HEK293T (cell line): ENCODE results near the gene ADGRF5.

Source experiments
- CTCF ChIA-PET: fragments of 350-600 bp; formaldehyde crosslinking; extraction: SDS; loops from one replicate; lab custom pipeline; 2021; ENCODE audit warnings: antibody characterized with exemption, inconsistent platforms; lab: Yijun Ruan, JAX
- POLR2A ChIA-PET: fragments of 350-600 bp; formaldehyde crosslinking; extraction: SDS; loops from one replicate; lab custom pipeline; 2020; ENCODE audit warnings: antibody characterized with exemption, inconsistent platforms; lab: Yijun Ruan, JAX
- DNase-seq: peaks from one replicate; pipeline ENCODE4 v3.0.0; 2012; ENCODE audit warnings: mixed read lengths; ENCODE audit errors: extremely low spot score
- ARNT ChIP-seq: fragments of 450-650 bp; IDR thresholded peaks from 2 replicates; pipeline ENCODE4 v1.6.1; 2017; ENCODE audit warnings: mild to moderate bottlenecking
- BHLHE40 ChIP-seq: fragments of 450-650 bp; IDR thresholded peaks from 2 replicates; pipeline ENCODE4 v1.6.1; 2016; ENCODE audit warnings: mild to moderate bottlenecking, moderate library complexity, borderline replicate concordance
- CTBP1 ChIP-seq: fragments of 450-650 bp; IDR thresholded peaks from 2 replicates; pipeline ENCODE4 v1.6.1; 2016; ENCODE audit warnings: borderline replicate concordance
- ELF4 ChIP-seq: fragments of 450-650 bp; IDR thresholded peaks from 2 replicates; pipeline ENCODE4 v1.6.1; 2017; ENCODE audit warnings: antibody characterized with exemption
- FOXA1 ChIP-seq: fragments of 450-650 bp; IDR thresholded peaks from 2 replicates; pipeline ENCODE4 v1.6.1; 2016; ENCODE audit warnings: mild to moderate bottlenecking
- FOXK2 ChIP-seq: fragments of 450-650 bp; IDR thresholded peaks from 2 replicates; pipeline ENCODE4 v1.6.1; 2016; ENCODE audit warnings: mild to moderate bottlenecking
- FOXM1 ChIP-seq: fragments of 450-650 bp; IDR thresholded peaks from 2 replicates; pipeline ENCODE4 v1.6.1; 2017; ENCODE audit warnings: mild to moderate bottlenecking, borderline replicate concordance
- HDGF ChIP-seq: fragments of 450-650 bp; IDR thresholded peaks from 2 replicates; pipeline ENCODE4 v1.6.1; 2017; ENCODE audit warnings: antibody characterized with exemption, borderline replicate concordance
- L3MBTL2 ChIP-seq: fragments of 450-650 bp; conservative IDR thresholded peaks from 2 replicates; pipeline ENCODE4 v1.6.1; 2016; ENCODE audit warnings: mild to moderate bottlenecking
- LEF1 ChIP-seq: fragments of 450-650 bp; IDR thresholded peaks from 2 replicates; pipeline ENCODE4 v1.6.1; 2017; ENCODE audit warnings: mild to moderate bottlenecking, borderline replicate concordance
- NFRKB ChIP-seq: fragments of 450-650 bp; IDR thresholded peaks from 2 replicates; pipeline ENCODE4 v1.6.1; 2016; ENCODE audit warnings: mild to moderate bottlenecking, moderate library complexity
- PKNOX1 ChIP-seq: fragments of 450-650 bp; IDR thresholded peaks from 2 replicates; pipeline ENCODE4 v1.6.1; 2016
- SP1 ChIP-seq: fragments of 450-650 bp; IDR thresholded peaks from 2 replicates; pipeline ENCODE4 v1.6.1; 2017
- SUZ12 ChIP-seq: fragments of 450-650 bp; IDR thresholded peaks from 2 replicates; pipeline ENCODE4 v1.6.1; 2016; ENCODE audit warnings: mild to moderate bottlenecking
- TARDBP ChIP-seq: fragments of 450-650 bp; IDR thresholded peaks from 2 replicates; pipeline ENCODE4 v1.6.1; 2016
- ZNF384 ChIP-seq: fragments of 450-650 bp; IDR thresholded peaks from 2 replicates; pipeline ENCODE4 v1.6.1; 2016

ADGRF5 gene

GRCh38 chr6:46893648-46894047, 28.1 kb downstream of the ADGRF5 start:
- POLR2A ChIA-PET, result no interaction called here
- TF ChIP-seq ARNT, result no peak
- no peak for TF ChIP-seq TARDBP
- TF ChIP-seq PKNOX1, result peak; percentile 27; the same call in 1 of the 2 replicates
- TF ChIP-seq CTBP1, result no peak
- TF ChIP-seq FOXM1, result no peak
- no peak for TF ChIP-seq ZNF384
- no peak for TF ChIP-seq SP1
- CTCF ChIA-PET, result no interaction called here
- DNase-seq, result no peak

GRCh38 chr6:46891252-46891795, 30.4 kb downstream of the ADGRF5 start:
- DNase-seq, result no peak
- TF ChIP-seq ARNT (no peak), ELF4 (no peak), PKNOX1 (no peak)
- ChIA-PET POLR2A (no interaction called here), CTCF (no interaction called here)

GRCh38 chr6:46888578-46888977, 33.2 kb downstream of the ADGRF5 start:
- CTCF ChIA-PET, result no interaction called here
- DNase-seq, result no peak
- TF ChIP-seq CTBP1, result no peak
- TF ChIP-seq L3MBTL2, result no peak
- no peak for TF ChIP-seq ELF4
- no peak for TF ChIP-seq FOXK2
- TF ChIP-seq BHLHE40, result no peak
- no peak for TF ChIP-seq NFRKB
- no peak for TF ChIP-seq SUZ12
- TF ChIP-seq FOXM1, result no peak
- TF ChIP-seq TARDBP, result no peak
- POLR2A ChIA-PET, result no interaction called here

GRCh38 chr6:46888031-46888430, 33.7 kb downstream of the ADGRF5 start:
- CTCF ChIA-PET, result no interaction called here

GRCh38 chr6:46882645-46883044, 39.1 kb downstream of the ADGRF5 start:
- TF ChIP-seq FOXA1 (no peak), SP1 (no peak), PKNOX1 (peak; percentile 77; the same call in 1 of the 2 replicates)
- DNase-seq, result no peak
- CTCF ChIA-PET, result no interaction called here
- POLR2A ChIA-PET, result interaction anchor here (0.7 kb wide), 1 partner anchor 18 kb away, joined by 3 read pairs; no protein-coding TSS in a partner anchor

More at GRCh38 chr6:46888031-46888430, 33.7 kb downstream of the ADGRF5 start:
- DNase-seq, result no peak
- TF ChIP-seq NFRKB (no peak), FOXK2 (no peak), FOXA1 (no peak), TARDBP (no peak), ELF4 (no peak), PKNOX1 (no peak), BHLHE40 (no peak), L3MBTL2 (no peak), SUZ12 (no peak), CTBP1 (no peak), ARNT (no peak), ZNF384 (no peak), LEF1 (no peak)
- POLR2A ChIA-PET, result no interaction called here

- ChIA-PET CTCF (interaction anchor here (0.6 kb wide), 1 partner anchor 31 kb away, joined by 3 read pairs; no protein-coding TSS in a partner anchor), POLR2A (no interaction called here)
- no peak for DNase-seq
- no peak for TF ChIP-seq ZNF384
- TF ChIP-seq TARDBP, result no peak
- TF ChIP-seq FOXA1, result no peak
- no peak for TF ChIP-seq FOXM1
These were observed 42.7 kb downstream of the ADGRF5 start for GRCh38 chr6:46879003-46879402.

GRCh38 chr6:46876126-46876525, 45.6 kb downstream of the ADGRF5 start:
- DNase-seq, result no peak
- TF ChIP-seq SUZ12 (no peak), ELF4 (no peak), PKNOX1 (no peak), L3MBTL2 (no peak), CTBP1 (no peak), TARDBP (no peak), LEF1 (no peak), ARNT (no peak), FOXM1 (no peak), SP1 (no peak), FOXA1 (no peak), HDGF (no peak), FOXK2 (no peak)
- ChIA-PET CTCF (no interaction called here), POLR2A (no interaction called here)
